Measurements from ENCODE around the gene TIMMDC1.

Gene TIMMDC1, protein sequence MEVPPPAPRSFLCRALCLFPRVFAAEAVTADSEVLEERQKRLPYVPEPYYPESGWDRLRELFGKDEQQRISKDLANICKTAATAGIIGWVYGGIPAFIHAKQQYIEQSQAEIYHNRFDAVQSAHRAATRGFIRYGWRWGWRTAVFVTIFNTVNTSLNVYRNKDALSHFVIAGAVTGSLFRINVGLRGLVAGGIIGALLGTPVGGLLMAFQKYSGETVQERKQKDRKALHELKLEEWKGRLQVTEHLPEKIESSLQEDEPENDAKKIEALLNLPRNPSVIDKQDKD

DNA sequence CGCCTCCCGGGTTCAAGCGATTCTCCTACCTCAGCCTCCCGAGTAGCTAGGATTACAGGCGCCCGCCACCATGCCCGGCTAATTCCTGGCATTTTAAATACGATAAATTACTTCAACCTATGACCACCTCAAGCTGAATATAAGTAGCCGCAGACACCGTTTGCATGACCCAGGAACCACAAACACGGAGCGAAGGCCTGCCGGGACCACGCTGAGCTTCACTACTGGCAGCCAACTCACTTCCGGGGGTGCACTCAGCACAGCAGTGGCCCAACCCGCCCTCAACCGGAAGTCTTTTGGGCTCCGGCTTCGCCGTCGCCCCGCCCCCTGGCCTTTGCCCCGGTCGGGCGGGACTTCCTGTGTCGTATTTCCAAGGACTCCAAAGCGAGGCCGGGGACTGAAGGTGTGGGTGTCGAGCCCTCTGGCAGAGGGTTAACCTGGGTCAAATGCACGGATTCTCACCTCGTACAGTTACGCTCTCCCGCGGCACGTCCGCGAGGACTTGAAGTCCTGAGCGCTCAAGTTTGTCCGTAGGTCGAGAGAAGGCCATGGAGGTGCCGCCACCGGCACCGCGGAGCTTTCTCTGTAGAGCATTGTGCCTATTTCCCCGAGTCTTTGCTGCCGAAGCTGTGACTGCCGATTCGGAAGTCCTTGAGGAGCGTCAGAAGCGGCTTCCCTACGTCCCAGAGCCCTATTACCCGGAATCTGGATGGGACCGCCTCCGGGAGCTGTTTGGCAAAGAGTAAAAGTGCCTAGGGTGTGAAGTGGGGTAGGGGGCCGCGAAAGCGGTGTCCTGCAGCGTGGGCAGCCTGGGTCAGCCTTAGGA, at the start of gene TIMMDC1:
Gene TIMMDC1, plus strand, starts transcription at position 362 of the 826 bp plus-strand sequence. Its CDS starts 187 bp downstream, at position 549.
- TF ChIP-seq, protein P1, sequence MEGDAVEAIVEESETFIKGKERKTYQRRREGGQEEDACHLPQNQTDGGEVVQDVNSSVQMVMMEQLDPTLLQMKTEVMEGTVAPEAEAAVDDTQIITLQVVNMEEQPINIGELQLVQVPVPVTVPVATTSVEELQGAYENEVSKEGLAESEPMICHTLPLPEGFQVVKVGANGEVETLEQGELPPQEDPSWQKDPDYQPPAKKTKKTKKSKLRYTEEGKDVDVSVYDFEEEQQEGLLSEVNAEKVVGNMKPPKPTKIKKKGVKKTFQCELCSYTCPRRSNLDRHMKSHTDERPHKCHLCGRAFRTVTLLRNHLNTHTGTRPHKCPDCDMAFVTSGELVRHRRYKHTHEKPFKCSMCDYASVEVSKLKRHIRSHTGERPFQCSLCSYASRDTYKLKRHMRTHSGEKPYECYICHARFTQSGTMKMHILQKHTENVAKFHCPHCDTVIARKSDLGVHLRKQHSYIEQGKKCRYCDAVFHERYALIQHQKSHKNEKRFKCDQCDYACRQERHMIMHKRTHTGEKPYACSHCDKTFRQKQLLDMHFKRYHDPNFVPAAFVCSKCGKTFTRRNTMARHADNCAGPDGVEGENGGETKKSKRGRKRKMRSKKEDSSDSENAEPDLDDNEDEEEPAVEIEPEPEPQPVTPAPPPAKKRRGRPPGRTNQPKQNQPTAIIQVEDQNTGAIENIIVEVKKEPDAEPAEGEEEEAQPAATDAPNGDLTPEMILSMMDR (IDR thresholded peaks at IDR 0.05; ENCODE audit: borderline replicate concordance, insufficient read depth, low read depth, low read length): no peak

DNA sequence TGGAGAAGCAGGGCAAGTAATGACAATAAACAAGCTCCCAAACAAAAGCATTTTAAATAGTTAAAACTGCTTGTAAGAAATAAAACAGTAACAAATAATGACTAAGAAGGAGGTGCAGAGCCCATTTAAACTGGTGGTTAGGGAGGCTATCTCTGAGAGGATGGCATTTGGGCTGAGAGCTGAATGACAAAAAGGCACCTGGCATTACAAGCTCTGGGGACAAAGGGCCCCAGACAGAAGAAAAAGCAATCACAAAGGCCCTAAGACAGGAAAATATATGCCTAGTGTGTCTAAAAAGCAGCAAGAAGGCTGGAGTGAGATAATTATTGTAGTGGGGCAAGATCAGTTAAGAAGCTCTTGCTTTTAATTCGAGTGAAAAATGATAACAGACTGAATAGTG, 44.5 kb upstream of the TIMMDC1 start:
- TF ChIP-seq, protein P1 (IDR thresholded peaks at IDR 0.05; ENCODE audit: borderline replicate concordance, insufficient read depth, low read depth, low read length): no peak

More for the DNA sequence above, at the start of gene TIMMDC1:
- peak within 1 kb of the TSS; percentile 99 for H3K4me3 ChIP-seq (ENCODE audit: low read depth, low read length)

DNA sequence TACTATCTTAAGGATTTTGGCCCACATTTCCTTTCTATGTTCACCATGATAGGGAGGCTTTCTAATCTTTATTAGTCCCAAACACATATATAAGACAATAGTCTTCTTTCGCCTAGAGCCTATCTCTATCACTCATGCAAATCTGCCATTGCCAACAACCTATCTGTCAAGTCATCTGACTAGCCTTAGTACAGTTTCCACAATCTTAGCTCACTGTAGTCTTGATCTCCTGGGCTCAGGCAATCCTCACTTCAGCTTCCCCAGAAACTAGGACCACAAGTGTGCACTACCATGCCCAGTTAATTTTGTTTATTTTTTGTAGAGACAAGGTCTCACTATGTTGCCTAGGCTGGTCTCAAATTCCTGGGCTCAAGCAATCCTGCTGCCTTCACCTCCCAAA, 41.9 kb upstream of the TIMMDC1 start:
- H3K4me3 ChIP-seq (ENCODE audit: low read depth, low read length): no peak overlapping the region
- TF ChIP-seq, protein P1 (IDR thresholded peaks at IDR 0.05; ENCODE audit: borderline replicate concordance, insufficient read depth, low read depth, low read length): no peak

More for the DNA sequence above, 44.5 kb upstream of the TIMMDC1 start:
- no peak overlapping the region for H3K4me3 ChIP-seq (ENCODE audit: low read depth, low read length)

DNA sequence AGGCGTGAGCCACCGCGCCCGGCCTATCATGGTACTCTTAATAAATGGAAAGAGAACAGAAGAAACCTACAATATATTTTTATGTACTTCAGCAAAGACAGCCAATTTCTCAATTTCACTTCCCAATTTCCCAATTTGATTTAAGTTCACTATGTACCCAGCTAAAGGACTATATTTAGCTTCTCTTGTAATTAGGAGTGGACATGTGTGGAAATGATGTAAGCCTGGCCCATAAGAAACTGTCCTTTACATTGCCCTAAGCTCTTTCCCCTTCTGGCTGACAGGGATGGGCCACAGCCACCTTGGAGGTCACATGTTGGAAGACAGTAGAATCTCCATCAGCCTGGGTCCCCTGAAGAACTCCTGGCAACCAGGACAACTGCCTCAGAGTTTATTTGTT, 41.1 kb upstream of the TIMMDC1 start:
- TF ChIP-seq, protein P1 (IDR thresholded peaks at IDR 0.05; ENCODE audit: borderline replicate concordance, insufficient read depth, low read depth, low read length): no peak
- H3K4me3 ChIP-seq (ENCODE audit: low read depth, low read length): no peak overlapping the region

DNA sequence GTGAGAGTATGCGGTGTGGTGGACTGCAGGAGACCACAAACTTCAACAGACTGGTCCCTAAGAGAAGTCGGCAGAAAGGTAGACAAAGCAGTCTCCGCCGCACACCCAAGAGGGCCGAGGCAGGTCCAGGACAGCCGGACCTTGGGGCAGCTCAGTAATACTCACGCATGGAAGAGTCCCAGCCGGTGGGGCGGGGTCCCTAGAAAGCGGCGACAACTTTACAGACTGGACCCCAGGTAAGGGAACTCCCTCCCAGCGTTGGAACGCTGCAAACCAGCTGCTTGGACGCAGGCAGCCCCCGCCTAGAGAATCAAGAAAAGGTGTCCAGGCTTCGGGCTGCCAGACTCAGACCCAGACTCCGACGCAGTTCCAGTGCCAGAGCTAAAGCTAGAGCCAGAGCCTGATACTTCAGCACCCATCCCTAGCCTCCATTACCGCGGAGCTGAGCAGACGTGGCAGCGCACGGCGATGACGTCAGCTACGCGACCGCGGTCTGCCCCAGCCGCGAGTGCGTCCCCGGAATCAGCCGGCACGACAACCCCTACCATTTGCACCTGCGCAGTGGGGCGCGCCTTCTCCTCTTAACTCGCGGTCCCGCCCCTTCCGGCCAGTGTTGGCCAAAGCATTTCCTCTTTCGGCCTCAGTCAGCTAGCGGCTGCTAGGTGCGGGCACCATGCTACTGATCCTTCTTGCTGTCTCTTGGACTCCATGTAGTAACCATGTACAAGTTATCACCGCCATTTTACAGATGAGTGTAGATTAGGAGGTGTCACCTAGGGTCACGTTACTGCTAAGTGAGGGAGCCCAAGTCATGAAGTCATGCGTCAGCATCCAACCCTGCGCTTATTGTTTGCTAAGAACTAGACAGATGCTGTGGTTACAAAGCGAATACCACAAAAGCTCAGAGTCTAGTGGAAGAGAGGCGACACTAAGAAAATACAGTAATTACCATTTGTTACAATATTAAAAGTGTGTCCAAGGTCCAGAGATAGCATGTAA, 34.9 kb upstream of the TIMMDC1 start, which contains the start of gene TMEM39A:
Gene TMEM39A, minus strand, starts transcription at position 445 of the 999 bp plus-strand sequence. CDS start 1,541 bp downstream, outside the sequence.
- peak within 1 kb of the TSS; percentile 88 for H3K4me3 ChIP-seq (ENCODE audit: low read depth, low read length)
- TF ChIP-seq, protein P1 (IDR thresholded peaks at IDR 0.05; ENCODE audit: borderline replicate concordance, insufficient read depth, low read depth, low read length): no peak

DNA sequence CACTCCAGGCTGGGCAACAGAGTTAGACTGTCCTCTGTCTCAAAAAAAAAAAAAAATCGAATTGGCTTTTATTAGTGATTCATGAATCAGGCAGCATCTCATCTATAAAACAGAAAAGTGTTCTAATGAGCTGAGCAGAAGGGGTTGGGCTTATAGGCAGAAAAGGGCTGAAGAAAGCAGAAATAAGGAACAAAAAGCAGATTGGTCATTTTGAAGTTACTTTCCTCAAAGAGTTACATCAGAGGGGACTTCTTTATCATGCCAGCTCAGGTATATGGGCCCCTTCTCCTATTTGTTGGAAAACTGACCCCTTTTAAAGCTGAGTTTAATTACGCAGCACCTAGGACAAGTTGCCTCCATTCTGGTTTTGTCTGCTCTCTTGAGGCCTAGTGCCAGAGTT, 30.3 kb upstream of the TIMMDC1 start:
- no peak overlapping the region for H3K4me3 ChIP-seq (ENCODE audit: low read depth, low read length)
- TF ChIP-seq, protein P1 (IDR thresholded peaks at IDR 0.05; ENCODE audit: borderline replicate concordance, insufficient read depth, low read depth, low read length): no peak
